H1 (cell line): Measurements from ENCODE around the gene FOXC2. TPM values are rescaled to one million over a fixed set of nuclear protein-coding genes. Genes with fewer than 3 reads are reported as not detected.

Experiments
- CTCF ChIA-PET: fragments of 300-600 bp; sonication (Branson Sonifier 250); formaldehyde crosslinking; loops from one replicate; lab custom pipeline; 2021; ENCODE audit not compliant: partially characterized antibody; lab: Charles Lee
- POLR2A ChIA-PET: fragments of 300-600 bp; sonication (Branson Sonifier 250); formaldehyde crosslinking; loops from one replicate; lab custom pipeline; 2021; ENCODE audit warnings: inconsistent platforms; ENCODE audit not compliant: partially characterized antibody; lab: Charles Lee
- DNase-seq, 2 experiments: peaks; one replicate each; pipeline versions ENCODE4 v3.0.0 to v3.0.0-alpha.2; 2010 to 2022; ENCODE audit warnings: low spot score in 2 of 2, low read depth in 1 of 2, mixed read lengths in 1 of 2
- FAIRE-seq: peaks from 2 replicates; lab custom pipeline; 2011; peaks lifted over from hg19 to GRCh38; lab: Jason Lieb, UNC
- H2AFZ ChIP-seq: 2 replicates; pipeline ENCODE4 v1.8.1; 2012; ENCODE audit warnings: low read length, inconsistent platforms
- H2AK5ac ChIP-seq: 2 replicates; pipeline ENCODE4 v1.6.1; 2013; ENCODE audit warnings: low read depth, low read length
- H2BK120ac ChIP-seq: replicated peaks from 2 replicates; pipeline ENCODE3; 2013; ENCODE audit warnings: low read depth, low read length, inconsistent platforms
- H2BK12ac ChIP-seq: 2 replicates; pipeline ENCODE4 v1.6.1; 2013; ENCODE audit warnings: low read depth, low read length
- H2BK15ac ChIP-seq: 2 replicates; pipeline ENCODE4 v1.6.1; 2013; ENCODE audit warnings: low read length
- H2BK20ac ChIP-seq: 2 replicates; pipeline ENCODE4 v1.6.1; 2013; ENCODE audit warnings: low read length
- H2BK5ac ChIP-seq: 2 replicates; pipeline ENCODE4 v1.6.1; 2013; ENCODE audit warnings: low read depth, low read length
- H3K14ac ChIP-seq: 2 replicates; pipeline ENCODE4 v1.6.1; 2013; ENCODE audit warnings: inconsistent platforms; ENCODE audit not compliant: insufficient read length
- H3K18ac ChIP-seq: 2 replicates; pipeline ENCODE4 v1.6.1; 2013; ENCODE audit warnings: low read length; ENCODE audit errors: extremely low read depth
- H3K23ac ChIP-seq: 2 replicates; pipeline ENCODE4 v1.6.1; 2013; ENCODE audit warnings: inconsistent platforms; ENCODE audit not compliant: insufficient read length
- H3K23me2 ChIP-seq: 2 replicates; pipeline ENCODE4 v1.6.1; 2013; ENCODE audit warnings: low read depth, low read length
- H3K27ac ChIP-seq: 2 replicates; pipeline ENCODE4 v1.6.1; 2011; ENCODE audit warnings: low read depth, low read length, inconsistent platforms
- H3K27me3 ChIP-seq, 4 experiments: replicated peaks in 1 of 4; 1 replicate in 1 of 4; 2 replicates in 3 of 4; pipeline versions ENCODE4 v1.6.1 to v1.8.1; 2011 to 2013; ENCODE audit warnings: low read length in 3 of 4, mild to moderate bottlenecking in 3 of 4, inconsistent platforms in 2 of 4, mixed read lengths in 2 of 4, moderate library complexity in 1 of 4; ENCODE audit not compliant: control insufficient read depth in 3 of 4, insufficient read depth in 3 of 4; ENCODE audit errors: extremely low read depth in 1 of 4
- H3K36me3 ChIP-seq, 4 experiments: 2 replicates each; pipeline versions ENCODE4 v1.6.1 to v1.8.1; 2011 to 2013; ENCODE audit warnings: mild to moderate bottlenecking in 4 of 4, low read length in 3 of 4, moderate library complexity in 2 of 4, control low read depth in 1 of 4, inconsistent platforms in 1 of 4; ENCODE audit not compliant: insufficient read depth in 4 of 4, control insufficient read depth in 2 of 4
- H3K4ac ChIP-seq: replicated peaks from 2 replicates; pipeline ENCODE3; 2013; ENCODE audit warnings: low read length, low read depth, mixed read lengths, inconsistent platforms; ENCODE audit not compliant: insufficient read length
- H3K4me1 ChIP-seq, 4 experiments: replicated peaks in 1 of 4; 1 replicate in 1 of 4; 2 replicates in 3 of 4; pipeline versions ENCODE4 v1.6.1 to v1.8.1; 2011 to 2013; ENCODE audit warnings: low read length in 3 of 4, inconsistent platforms in 2 of 4, mixed read lengths in 1 of 4; ENCODE audit not compliant: insufficient read depth in 4 of 4, control insufficient read depth in 3 of 4
- H3K4me2 ChIP-seq, 2 experiments: 2 replicates each; pipeline versions ENCODE4 v1.6.1 to v1.8.1; 2011 to 2013; ENCODE audit warnings: low read depth in 2 of 2, low read length in 2 of 2, control low read depth in 1 of 2, inconsistent platforms in 1 of 2, mild to moderate bottlenecking in 1 of 2; ENCODE audit not compliant: insufficient read depth in 1 of 2
- H3K4me3 ChIP-seq, 4 experiments: fragments of 200-600, 300-600 bp in 1 of 4; sonication (generic), shearing (Covaris generic), sonication (Bioruptor Twin) in 1 of 4; 2 replicates each; pipeline versions ENCODE4 v1.5.1 to v1.8.1; 2011 to 2016; ENCODE audit warnings: low read length in 4 of 4, low read depth in 3 of 4, control low read depth in 2 of 4, inconsistent platforms in 2 of 4, mild to moderate bottlenecking in 2 of 4, mixed read lengths in 1 of 4, moderate library complexity in 1 of 4; ENCODE audit not compliant: insufficient read depth in 2 of 4; ENCODE audit errors: extremely low read depth in 1 of 4
- H3K56ac ChIP-seq: replicated peaks from 2 replicates; pipeline ENCODE3; 2013; ENCODE audit warnings: low read depth, mild to moderate bottlenecking, mixed read lengths, low read length, inconsistent platforms; ENCODE audit not compliant: insufficient read length
- H3K79me1 ChIP-seq: 2 replicates; pipeline ENCODE4 v1.6.1; 2013; ENCODE audit warnings: low read depth, low read length, control low read depth
- H3K79me2 ChIP-seq, 2 experiments: 2 replicates each; pipeline versions ENCODE4 v1.6.1 to v1.8.1; 2012 to 2013; ENCODE audit warnings: low read length in 2 of 2, mild to moderate bottlenecking in 2 of 2, inconsistent platforms in 1 of 2; ENCODE audit not compliant: insufficient read depth in 2 of 2, control insufficient read depth in 1 of 2
- H3K9ac ChIP-seq, 4 experiments: replicated peaks in 1 of 4; 1 replicate in 1 of 4; 2 replicates in 3 of 4; pipeline versions ENCODE4 v1.6.1 to v1.8.1; 2011 to 2013; ENCODE audit warnings: low read depth in 3 of 4, low read length in 3 of 4, control low read depth in 2 of 4, mild to moderate bottlenecking in 2 of 4, moderate library complexity in 2 of 4, inconsistent platforms in 1 of 4; ENCODE audit errors: extremely low read depth in 1 of 4
- H3K9me3 ChIP-seq, 2 experiments: 2 replicates each; pipeline versions ENCODE4 v1.6.1 to v1.8.1; 2012 to 2013; ENCODE audit warnings: mild to moderate bottlenecking in 2 of 2, moderate library complexity in 2 of 2, control low read depth in 1 of 2, inconsistent platforms in 1 of 2, low read depth in 1 of 2, low read length in 1 of 2, mixed read lengths in 1 of 2; ENCODE audit not compliant: insufficient read depth in 2 of 2
- H4K20me1 ChIP-seq, 2 experiments: replicated peaks in 1 of 2; 2 replicates each; pipeline versions ENCODE3 to v1.8.1; 2011 to 2013; ENCODE audit warnings: inconsistent platforms in 2 of 2, low read length in 2 of 2, mild to moderate bottlenecking in 1 of 2; ENCODE audit not compliant: insufficient read depth in 2 of 2, control insufficient read depth in 1 of 2
- H4K5ac ChIP-seq: 2 replicates; pipeline ENCODE4 v1.6.1; 2013; ENCODE audit warnings: low read length, low read depth, mixed read lengths, inconsistent platforms; ENCODE audit not compliant: insufficient read length
- H4K8ac ChIP-seq: 2 replicates; pipeline ENCODE4 v1.8.0; 2013; ENCODE audit warnings: mild to moderate bottlenecking, moderate library complexity, low read length, inconsistent platforms; ENCODE audit not compliant: insufficient read depth; ENCODE audit errors: extremely low read depth
- H4K91ac ChIP-seq: replicated peaks from 2 replicates; pipeline ENCODE3; 2013; ENCODE audit warnings: low read length, mixed read lengths, inconsistent platforms; ENCODE audit not compliant: insufficient read length
- CBX8 ChIP-seq: fragments of 300-800, 300-1000 bp; sonication (generic); IDR thresholded peaks from 2 replicates; pipeline ENCODE4 v1.7.1; 2016; ENCODE audit warnings: low read depth, low read length, borderline replicate concordance
- FOSL1 ChIP-seq: IDR thresholded peaks from 2 replicates; pipeline ENCODE4 v1.6.1; 2011; ENCODE audit warnings: mild to moderate bottlenecking, low read depth, low read length, moderate library complexity; ENCODE audit not compliant: insufficient read depth
- MAFK ChIP-seq: IDR thresholded peaks from 2 replicates; pipeline ENCODE4 v1.6.1; 2012; ENCODE audit warnings: low read depth, mild to moderate bottlenecking, improper control_type of control experiment, low read length
- POLR2AphosphoS5 ChIP-seq: IDR thresholded peaks from 2 replicates; pipeline ENCODE4 v1.6.1; 2011; ENCODE audit warnings: low read depth, low read length
- SP2 ChIP-seq: IDR thresholded peaks from 2 replicates; pipeline ENCODE4 v1.6.1; 2012; ENCODE audit warnings: mild to moderate bottlenecking, low read length, inconsistent platforms
- SP4 ChIP-seq: IDR thresholded peaks from 2 replicates; pipeline ENCODE4 v1.6.1; 2012; ENCODE audit warnings: low read length, inconsistent platforms
- ZNF274 ChIP-seq: IDR thresholded peaks from 2 replicates; pipeline ENCODE4 v1.7.0; 2012; ENCODE audit warnings: low read length, borderline replicate concordance; ENCODE audit errors: extremely low read depth
- WGBS, 2 experiments: shearing (Covaris generic) in 1 of 2; methylation state at CpG; one replicate each; pipeline versions ENCODE4 v1.1.6 to v1.1.7; 2013 to 2015; ENCODE audit warnings: low lambda C conversion rate in 2 of 2, mixed read lengths in 2 of 2, inconsistent platforms in 1 of 2, low coverage in 1 of 2, missing lambda C conversion rate in 1 of 2; ENCODE audit not compliant: insufficient replicate concordance in 2 of 2, insufficient coverage in 1 of 2, insufficient read length in 1 of 2; ENCODE audit errors: extremely low coverage in 1 of 2, missing lambda C conversion rate in 1 of 2; 5-methylcytosine and 5-hydroxymethylcytosine counted together
- polyA plus RNA-seq, 7 experiments: library from polyadenylated mRNA; depleted of rRNA in 3 of 7; stranded (reverse) in 5 of 7; unstranded in 2 of 7; fragments of >200 nt in 5 of 7; fragments of 200-250 nt in 2 of 7; gene quantifications; 1 replicate in 5 of 7; 2 replicates in 1 of 7; 4 replicates in 1 of 7; pipeline versions ENCODE4 v1.2.1 to v1.2.3, GENCODE V29; 2011 to 2013; ENCODE audit warnings: missing spikeins in 2 of 7, mixed read lengths in 2 of 7
- total RNA-seq: library from RNA; stranded (reverse); fragmentation: NEBNext Ultra II Directional; extraction: Animal tissue kit (Norgen Biotek cat#: 25700); gene quantifications from 2 replicates; pipeline ENCODE4 v1.2.1, GENCODE V29; 2021

FOXC2 gene
- total and polyA plus RNA-seq, 2 of the 8 experiments (the other 6 are each of a cell fraction or from before 2014, with no cell fraction given), result 0.09 TPM; not detected in 1

DNA sequence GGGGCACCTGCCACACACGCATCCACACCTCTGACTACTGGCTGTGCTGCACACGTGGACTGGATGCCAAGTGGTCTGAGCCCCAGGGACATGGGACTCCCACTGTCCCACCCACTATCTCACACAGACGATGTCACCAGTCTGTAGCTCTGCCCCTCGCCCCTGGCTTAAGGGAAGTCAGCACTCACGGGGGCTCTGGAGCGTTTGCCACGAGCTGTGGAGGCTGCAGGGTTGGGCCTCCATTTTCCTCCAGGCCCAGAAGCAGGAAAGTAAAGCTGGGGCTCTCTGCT lies 34.2 kb upstream of the FOXC2 start:
- Histone ChIP-seq H3K36me3 (peaks cover 0 to under 1% (median 0%) of the 10 kb centered on the region in 4 experiments; a peak in 1 of 8 replicates), H3K4ac (no peak overlapping the region), H2AFZ (no peak overlapping the region), H3K9ac (no peak overlapping the region), H4K8ac (no peak overlapping the region; the same call in 1 of the 2 replicates), H2BK120ac (no peak overlapping the region), H2BK15ac (no peak overlapping the region), H2BK20ac (no peak overlapping the region), H2BK5ac (no peak overlapping the region), H4K91ac (no peak overlapping the region), H2BK12ac (no peak overlapping the region), H3K27me3 (no peaks in the 10 kb centered on the region), H4K20me1 (no peaks in the 10 kb centered on the region), H3K4me3 (no peak overlapping the region), H3K79me2 (no peaks in the 10 kb centered on the region), H3K79me1 (no peaks in the 10 kb centered on the region), H3K56ac (no peak overlapping the region), H3K18ac (no peak overlapping the region), H3K23me2 (no peaks in the 10 kb centered on the region), H3K23ac (no peak overlapping the region), H3K4me1 (no peaks in the 10 kb centered on the region), H3K27ac (no peak overlapping the region), H3K4me2 (no peak overlapping the region), H3K9me3 (peaks cover under 1 to 9% of the 10 kb centered on the region in 2 experiments; a peak in 2 of 4 replicates), H3K14ac (no peak overlapping the region), H2AK5ac (no peak overlapping the region), H4K5ac (no peak overlapping the region)
- ChIA-PET POLR2A (no interaction called here), CTCF (interaction anchor here (0.9 to 2.3 kb wide), 3 partner anchors 12 to 21 kb away, joined by 3 to 8 read pairs (median 8); no protein-coding TSS in a partner anchor)
- TF ChIP-seq FOSL1 (no peak), SP4 (no peak), POLR2AphosphoS5 (no peak), ZNF274 (no peak), CBX8 (no peak), SP2 (no peak), MAFK (no peak)
- FAIRE-seq (no peak), DNase-seq (no peak)
- WGBS, 2 experiments, result 85% methylated on average over 7 of the region's 7 CpGs; no CpG with 5 or more reads in 1 of the 2 experiments
